Effector memory CD8-positive, alpha-beta T cell (primary cell): ENCODE data around the gene SGSH.
"Not testable (repeated sequence)": the region's sequence is repeated elsewhere in the genome, so short reads cannot be mapped to it uniquely, and the experiment has no call there.

Experiments
- ATAC-seq: fragments of 150-1000 bp; cut with Tn5 transposase; replicated peaks from 2 replicates; pipeline ENCODE4 v1.10.0; 2021; ENCODE audit warnings: mild to moderate bottlenecking, moderate library complexity
- DNase-seq, 3 experiments: peaks; one replicate each; pipeline ENCODE4 v3.0.0; 2021
- H3K27ac Mint-ChIP-seq, 2 donors: one replicate each; pipeline ENCODE4 v1.8.0; 2022; ENCODE audit warnings: mild to moderate bottlenecking in 2 of 2, mixed read lengths in 2 of 2, moderate library complexity in 2 of 2
- H3K27me3 Mint-ChIP-seq, 2 donors: one replicate each; pipeline ENCODE4 v1.8.0; 2022; ENCODE audit warnings: mixed read lengths in 2 of 2
- H3K36me3 Mint-ChIP-seq: one replicate; pipeline ENCODE4 v1.8.0; 2022; ENCODE audit warnings: mild to moderate bottlenecking, moderate library complexity, mixed read lengths; ENCODE audit not compliant: insufficient read depth
- H3K4me1 Mint-ChIP-seq, 2 donors: one replicate each; pipeline ENCODE4 v1.8.0; 2022; ENCODE audit warnings: low read depth in 2 of 2, mixed read lengths in 2 of 2
- H3K4me3 Mint-ChIP-seq, 2 donors: one replicate each; pipeline ENCODE4 v1.8.0; 2022; ENCODE audit warnings: mild to moderate bottlenecking in 2 of 2, mixed read lengths in 2 of 2, moderate library complexity in 2 of 2
- H3K9me3 Mint-ChIP-seq, 2 donors: one replicate each; pipeline ENCODE4 v1.8.0; 2022; ENCODE audit warnings: mixed read lengths in 2 of 2

Gene SGSH

GRCh38 chr17:80205811-80206210 is 14.3 kb downstream of the SGSH start:
- H3K9me3 Mint-ChIP-seq: no peaks in the 10 kb centered on the region

DNA sequence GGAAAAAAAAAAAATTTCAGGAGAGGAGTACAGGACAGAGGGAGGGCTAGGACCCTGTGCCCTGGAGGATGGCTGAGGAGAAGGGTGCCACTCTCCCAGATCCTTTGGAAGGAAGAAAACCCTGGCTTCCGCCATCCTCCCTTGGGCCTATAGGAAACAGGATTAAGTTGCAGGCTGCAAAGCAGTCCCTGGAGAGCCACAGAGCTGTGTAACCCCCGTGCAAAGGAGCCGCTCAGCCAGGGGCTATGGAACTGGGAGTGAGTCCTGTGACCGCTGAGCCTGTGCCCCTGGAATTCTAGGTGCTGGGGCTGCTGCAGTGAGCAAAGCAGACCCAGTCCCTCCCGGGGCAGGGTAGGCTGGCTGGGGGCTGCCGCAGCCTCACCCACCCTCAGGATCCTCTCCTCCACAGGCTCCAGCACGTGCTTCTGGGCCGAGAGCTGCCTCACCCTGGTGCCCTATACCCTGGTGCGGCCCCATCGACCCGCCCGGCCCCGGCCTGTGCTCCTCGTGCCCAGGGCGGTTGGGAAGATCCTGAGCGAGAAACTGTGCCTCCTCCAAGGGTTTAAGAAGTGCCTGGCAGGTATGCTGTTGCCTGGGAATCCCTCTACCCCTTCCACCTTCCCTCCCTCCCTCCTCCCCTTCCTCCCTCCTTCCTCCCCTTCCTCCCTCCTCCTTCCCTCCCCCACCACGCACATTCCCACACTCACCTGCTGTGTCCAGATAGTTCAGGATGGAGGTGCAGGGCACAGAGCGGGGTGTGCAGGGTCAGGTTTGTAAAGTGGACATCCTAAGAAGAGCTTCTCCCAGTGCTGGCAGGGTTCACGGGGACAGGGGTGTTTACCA is 15.3 kb downstream of the SGSH start:
- Mint-ChIP-seq H3K4me1 (peaks cover 0 to 2% of the 10 kb centered on the region in 2 donors), H3K4me3 (no peak overlapping the region), H3K36me3 (peaks cover 13% of the 10 kb centered on the region), H3K9me3 (no peaks in the 10 kb centered on the region), H3K27me3 (no peaks in the 10 kb centered on the region), H3K27ac (peak overlapping the region in 1 of 2 donors; percentile 78)
- ATAC-seq (no peak), DNase-seq (no peak)

More at GRCh38 chr17:80205811-80206210, 14.3 kb downstream of the SGSH start:
- Mint-ChIP-seq H3K36me3 (peaks cover 19% of the 10 kb centered on the region), H3K27me3 (no peaks in the 10 kb centered on the region), H3K27ac (no peak overlapping the region), H3K4me3 (no peak overlapping the region), H3K4me1 (peaks cover 0 to 2% of the 10 kb centered on the region in 2 donors)
- DNase-seq (no peak), ATAC-seq (no peak)

DNA sequence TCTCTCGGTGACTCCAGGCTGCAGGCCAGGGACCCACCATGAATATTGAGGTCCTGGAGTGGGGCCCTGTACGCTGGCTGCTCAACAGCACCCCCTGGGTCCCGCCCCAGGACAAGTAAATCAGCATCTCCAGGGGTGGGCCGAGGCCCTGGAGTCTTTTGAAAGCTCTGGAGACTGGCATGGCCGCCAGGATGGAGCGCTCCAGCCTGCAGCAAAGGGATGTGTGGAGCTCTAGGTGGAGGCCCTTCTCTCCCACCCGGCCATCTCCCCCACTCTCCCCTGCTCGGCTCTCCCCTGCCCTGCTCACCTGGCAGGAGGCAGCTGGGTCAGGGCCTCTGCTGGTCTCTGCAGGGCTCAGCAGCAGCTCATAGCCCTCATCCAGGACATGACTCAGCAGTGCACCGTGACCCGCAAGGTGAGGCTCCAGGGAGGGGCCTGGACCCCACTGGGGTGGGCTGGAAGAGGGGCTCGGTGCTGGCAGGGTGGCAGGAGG is 16.6 kb downstream of the SGSH start:
- Mint-ChIP-seq H3K36me3 (peaks cover 3% of the 10 kb centered on the region), H3K9me3 (no peaks in the 10 kb centered on the region), H3K27me3 (no peaks in the 10 kb centered on the region), H3K27ac (no peak overlapping the region), H3K4me1 (peaks cover 0 to 2% of the 10 kb centered on the region in 2 donors), H3K4me3 (no peak overlapping the region)
- DNase-seq: no peak
- no peak for ATAC-seq

- no peak for ATAC-seq
Observed at GRCh38 chr17:80202197-80202596, 17.9 kb downstream of the SGSH start.

GRCh38 chr17:80201446-80201845 is 18.7 kb downstream of the SGSH start:
- ATAC-seq: no peak
- Mint-ChIP-seq H3K27ac (peak overlapping the region in 1 of 2 donors; percentile 26), H3K4me3 (no peak overlapping the region), H3K27me3 (no peaks in the 10 kb centered on the region), H3K9me3 (no peaks in the 10 kb centered on the region), H3K4me1 (no peaks in the 10 kb centered on the region), H3K36me3 (peaks cover 4% of the 10 kb centered on the region)
- no peak for DNase-seq

More at GRCh38 chr17:80202197-80202596, 17.9 kb downstream of the SGSH start:
- H3K9me3 Mint-ChIP-seq: no peaks in the 10 kb centered on the region
- peaks cover 0 to 2% of the 10 kb centered on the region in 2 donors for H3K4me1 Mint-ChIP-seq
- no peak overlapping the region for H3K4me3 Mint-ChIP-seq
- no peaks in the 10 kb centered on the region for H3K27me3 Mint-ChIP-seq
- DNase-seq: no peak
- peaks cover 7% of the 10 kb centered on the region for H3K36me3 Mint-ChIP-seq
- H3K27ac Mint-ChIP-seq: peak overlapping the region in 1 of 2 donors; percentile 49

DNA sequence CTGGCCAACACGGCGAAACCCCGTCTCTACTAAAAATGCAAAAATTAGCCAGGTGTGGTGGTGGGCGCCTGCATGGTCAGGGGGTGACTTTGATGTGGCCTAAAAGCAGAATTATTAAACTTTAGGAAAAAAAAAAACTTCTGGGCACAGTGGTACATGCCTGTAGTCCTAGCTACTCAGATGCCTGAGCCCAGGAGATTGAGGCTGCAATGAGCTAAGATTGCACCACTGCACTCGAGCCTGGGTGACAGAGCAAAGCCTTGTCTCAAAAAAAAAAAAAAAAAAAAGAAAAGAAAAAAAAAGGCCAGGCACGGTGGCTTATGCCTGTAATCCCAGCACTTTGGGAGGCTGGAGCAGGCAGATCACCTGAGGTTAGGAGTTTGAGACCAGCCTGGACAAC is 20.8 kb downstream of the SGSH start:
- H3K4me3 Mint-ChIP-seq, H3K36me3 Mint-ChIP-seq, H3K27ac Mint-ChIP-seq, H3K27me3 Mint-ChIP-seq, H3K9me3 Mint-ChIP-seq, ATAC-seq, H3K4me1 Mint-ChIP-seq, DNase-seq: not testable (repeated sequence)

DNA sequence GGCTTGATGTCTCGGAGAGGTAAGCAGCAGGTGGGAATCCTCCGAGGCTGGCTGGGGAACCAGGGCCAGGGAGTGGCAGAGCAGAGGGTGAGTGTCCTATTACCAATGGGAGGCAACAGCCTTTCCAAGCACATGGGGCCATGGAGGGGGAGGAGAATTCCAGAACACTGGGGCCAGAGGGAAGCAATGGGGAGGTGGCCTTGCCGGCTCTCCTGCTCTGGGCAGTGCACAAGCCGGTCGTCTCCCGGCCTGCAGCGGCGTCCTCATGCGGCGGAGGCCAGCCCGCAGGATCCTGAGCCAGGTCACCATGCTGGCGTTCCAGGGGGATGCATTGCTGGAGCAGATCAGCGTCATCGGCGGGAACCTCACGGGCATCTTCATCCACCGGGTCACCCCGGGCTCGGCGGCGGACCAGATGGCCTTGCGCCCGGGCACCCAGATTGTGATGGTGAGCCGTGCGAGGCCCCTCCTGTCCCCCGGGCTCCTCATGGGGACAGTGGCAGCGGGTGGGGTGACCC is 21.9 kb downstream of the SGSH start:
- H3K9me3 Mint-ChIP-seq: no peaks in the 10 kb centered on the region
- ATAC-seq (no peak), DNase-seq (no peak)
- H3K27ac Mint-ChIP-seq: peak overlapping the region in 1 of 2 donors; percentile 28
- H3K27me3 Mint-ChIP-seq: peaks cover 7 to 11% of the 10 kb centered on the region in 2 donors
- peaks cover 6% of the 10 kb centered on the region for H3K36me3 Mint-ChIP-seq
- peaks cover 0 to 2% of the 10 kb centered on the region in 2 donors for H3K4me1 Mint-ChIP-seq
- H3K4me3 Mint-ChIP-seq: no peak overlapping the region

DNA sequence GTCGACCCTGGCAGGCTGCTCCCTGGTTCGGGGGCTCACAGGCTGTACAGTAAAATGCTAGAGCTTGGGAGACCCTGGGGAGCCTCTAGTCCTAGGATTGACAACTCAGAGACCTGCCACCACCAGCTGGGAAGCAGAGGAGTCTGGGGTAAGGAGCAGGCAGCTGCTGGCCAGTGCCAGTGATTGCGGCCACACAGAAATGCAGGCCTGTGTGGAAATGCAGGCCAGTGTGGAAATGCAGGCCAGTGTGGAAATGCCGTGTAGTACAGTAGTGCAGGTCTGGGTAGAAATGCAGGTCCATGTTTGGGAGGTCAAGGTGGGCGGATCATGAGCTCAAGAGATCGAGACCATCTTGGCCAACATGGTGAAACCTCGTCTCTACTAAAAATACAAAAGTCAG is 23.5 kb downstream of the SGSH start:
- peaks cover 6% of the 10 kb centered on the region for H3K36me3 Mint-ChIP-seq
- H3K4me3 Mint-ChIP-seq: no peak overlapping the region
- H3K4me1 Mint-ChIP-seq: peaks cover 0 to 2% of the 10 kb centered on the region in 2 donors
- H3K27me3 Mint-ChIP-seq: peaks cover 7 to 19% of the 10 kb centered on the region in 2 donors
- no peak for DNase-seq
- peak overlapping the region in 1 of 2 donors; percentile 70 for H3K27ac Mint-ChIP-seq
- H3K9me3 Mint-ChIP-seq: no peaks in the 10 kb centered on the region
- no peak for ATAC-seq

- Mint-ChIP-seq H3K4me3 (no peak overlapping the region), H3K27me3 (peaks cover 7 to 27% of the 10 kb centered on the region in 2 donors), H3K36me3 (peaks cover 6% of the 10 kb centered on the region), H3K4me1 (peaks cover 0 to 2% of the 10 kb centered on the region in 2 donors), H3K9me3 (no peaks in the 10 kb centered on the region), H3K27ac (peak overlapping the region in 1 of 2 donors; percentile 70)
- peak; percentile 53 to 57 (median 56) for DNase-seq
- ATAC-seq: peak; percentile 65
Observed at GRCh38 chr17:80195671-80196529, 24.2 kb downstream of the SGSH start.

DNA sequence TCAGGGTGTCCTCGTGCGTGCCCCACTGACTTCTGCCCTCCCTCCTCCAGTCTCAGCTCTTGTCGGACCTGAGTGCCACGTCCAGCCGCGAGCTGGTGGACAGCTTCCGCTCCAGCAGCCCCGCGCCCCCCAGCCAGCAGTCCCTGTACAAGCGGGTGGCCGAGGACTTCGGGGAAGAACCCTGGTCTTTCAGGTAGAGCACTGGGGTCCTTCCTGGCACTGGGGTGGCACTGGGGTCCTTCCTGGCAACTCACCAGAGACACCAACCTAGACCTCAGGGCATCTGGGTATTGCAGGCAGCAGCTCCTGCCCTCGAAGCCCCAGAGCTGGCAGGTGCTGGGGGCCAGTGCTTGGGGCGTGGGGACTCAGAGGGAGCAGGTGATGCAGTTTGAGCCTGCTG is 25.0 kb downstream of the SGSH start:
- peaks cover 0 to 2% of the 10 kb centered on the region in 2 donors for H3K4me1 Mint-ChIP-seq
- H3K4me3 Mint-ChIP-seq: no peak overlapping the region
- ATAC-seq (no peak), DNase-seq (no peak)
- H3K27ac Mint-ChIP-seq: no peak overlapping the region
- peaks cover 6% of the 10 kb centered on the region for H3K36me3 Mint-ChIP-seq
- peaks cover 7 to 29% of the 10 kb centered on the region in 2 donors for H3K27me3 Mint-ChIP-seq
- H3K9me3 Mint-ChIP-seq: no peaks in the 10 kb centered on the region

DNA sequence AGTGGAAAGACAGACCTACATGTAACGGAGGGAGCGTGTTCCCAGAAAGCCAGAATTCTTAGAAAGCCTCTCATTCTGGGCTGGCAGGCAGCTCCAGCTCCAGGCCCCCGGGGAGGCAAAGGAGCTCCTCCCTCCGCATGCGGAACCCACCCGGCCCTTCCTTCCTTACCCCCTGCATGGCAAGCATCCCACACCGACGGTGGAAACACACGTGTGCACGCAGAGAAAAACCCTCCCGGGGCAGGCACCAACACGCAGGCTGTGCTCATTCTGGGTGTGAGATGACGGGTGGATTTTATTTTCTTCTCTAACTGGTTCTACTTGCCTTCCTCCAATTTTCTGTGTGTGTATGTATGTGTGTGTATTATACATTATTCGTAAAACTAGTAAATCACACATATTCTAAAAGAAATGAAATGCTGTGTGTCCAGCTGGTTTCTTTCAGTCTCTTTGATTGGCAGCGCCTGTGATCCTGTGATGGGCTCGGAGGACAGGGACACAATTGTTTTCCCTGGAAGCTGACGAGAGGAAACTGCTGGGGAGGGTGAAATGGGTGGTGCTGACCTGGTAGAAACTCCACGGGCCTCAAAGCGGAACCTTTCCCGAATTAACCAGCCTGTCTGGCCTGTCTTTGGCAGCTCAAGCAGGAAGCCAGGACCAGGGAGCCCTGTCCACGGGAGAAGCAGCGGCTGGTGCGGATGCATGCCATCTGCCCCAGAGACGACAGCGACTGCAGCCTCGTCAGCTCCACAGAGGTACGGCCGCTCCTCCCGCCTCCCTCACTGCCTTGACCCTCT is 28.1 kb downstream of the SGSH start:
- no peaks in the 10 kb centered on the region for H3K9me3 Mint-ChIP-seq

DNA sequence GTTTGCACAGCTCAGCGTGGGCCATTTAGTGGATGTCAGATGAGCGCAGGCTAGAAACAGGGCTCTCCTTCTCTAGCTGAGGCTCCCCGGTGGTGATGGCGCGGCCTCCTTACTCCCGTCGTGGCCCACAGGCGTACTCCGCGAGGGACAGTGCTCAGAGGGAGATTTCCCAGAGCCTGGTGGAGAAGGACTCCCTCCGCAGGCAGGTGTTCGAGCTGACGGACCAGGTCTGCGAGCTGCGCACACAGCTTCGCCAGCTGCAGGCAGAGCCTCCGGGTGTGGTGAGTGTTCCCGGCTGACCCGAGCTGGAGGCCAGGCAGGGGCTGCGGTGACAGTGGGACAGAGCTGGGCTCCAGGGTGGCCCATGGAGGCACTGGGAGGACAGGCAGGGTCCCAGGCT is 28.9 kb downstream of the SGSH start:
- Mint-ChIP-seq H3K4me3 (no peak overlapping the region), H3K4me1 (peaks cover 0 to 2% of the 10 kb centered on the region in 2 donors), H3K36me3 (peaks cover 3% of the 10 kb centered on the region), H3K9me3 (no peaks in the 10 kb centered on the region), H3K27ac (no peak overlapping the region), H3K27me3 (peaks cover 7 to 57% of the 10 kb centered on the region in 2 donors)
- DNase-seq (no peak), ATAC-seq (no peak)

More for the DNA sequence above, 28.1 kb downstream of the SGSH start:
- ATAC-seq (no peak), DNase-seq (no peak)
- peaks cover 3% of the 10 kb centered on the region for H3K36me3 Mint-ChIP-seq
- peaks cover 7 to 48% of the 10 kb centered on the region in 2 donors for H3K27me3 Mint-ChIP-seq
- peaks cover 0 to 2% of the 10 kb centered on the region in 2 donors for H3K4me1 Mint-ChIP-seq
- H3K27ac Mint-ChIP-seq: no peak overlapping the region
- no peak overlapping the region for H3K4me3 Mint-ChIP-seq
